Mammary epithelial cell (primary cell): ENCODE data around the gene MINAR2.

Source experiments
- EZH2 ChIP-seq: IDR thresholded peaks from 2 replicates; pipeline ENCODE4 v1.6.1; 2012; ENCODE audit warnings: low read length, inconsistent platforms, borderline replicate concordance
- TF ChIP-seq, protein P1 (sequence below), 2 donors: IDR thresholded peaks in 1 of 2; conservative IDR thresholded peaks in 1 of 2; 2 replicates each; pipeline ENCODE4 v1.5.1; 2011 to 2012; ENCODE audit warnings: inconsistent platforms in 2 of 2, low read length in 2 of 2, mild to moderate bottlenecking in 2 of 2, control low read depth in 1 of 2, low read depth in 1 of 2; ENCODE audit not compliant: insufficient read depth in 1 of 2; ENCODE audit errors: extremely low read depth in 1 of 2

DNA sequence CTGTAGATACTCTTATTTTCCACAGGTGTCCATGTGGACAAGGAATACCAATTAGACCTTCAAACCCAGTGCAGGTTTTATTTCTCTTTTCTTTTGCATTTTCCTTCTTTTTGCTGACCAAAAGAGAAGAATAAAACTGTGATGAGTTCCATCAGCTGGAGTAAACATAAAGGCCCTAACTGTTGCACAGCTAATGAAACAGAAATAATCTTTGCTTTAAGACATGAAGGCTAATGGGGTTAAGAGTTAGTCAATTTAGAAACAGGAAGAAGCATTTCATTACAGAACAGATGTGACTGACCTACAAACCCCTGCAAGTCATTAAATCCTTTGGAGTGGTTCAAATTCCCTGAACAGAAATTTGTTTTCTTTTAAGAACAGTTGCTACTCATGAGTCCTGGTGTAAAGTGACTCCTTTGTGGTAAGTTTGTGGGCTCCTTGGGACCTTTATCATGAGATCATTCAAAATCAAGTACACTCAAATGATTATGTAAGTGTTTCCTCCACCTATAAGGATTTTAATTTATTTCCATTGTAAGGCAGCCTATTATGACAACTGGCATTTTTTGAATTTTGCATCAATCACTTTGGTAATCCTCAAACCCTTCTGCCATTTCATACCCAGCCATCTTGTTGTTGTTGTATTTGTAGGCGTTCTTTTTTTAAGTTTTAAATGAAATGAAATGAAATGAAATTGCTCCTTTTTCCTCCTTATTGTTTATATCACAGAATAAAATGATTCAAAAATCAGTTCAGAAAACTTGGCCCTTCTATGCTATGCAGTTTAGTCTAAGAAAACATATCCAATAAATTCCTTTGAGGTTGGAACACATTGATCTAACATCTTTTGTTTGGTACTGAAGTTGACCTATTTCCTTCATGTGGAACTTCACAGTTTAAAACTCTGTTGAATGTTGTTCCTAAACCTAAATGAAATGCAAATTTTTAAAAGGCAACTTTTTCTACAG, 1.3 kb downstream of the MINAR2 start:
- TF ChIP-seq, protein P1, sequence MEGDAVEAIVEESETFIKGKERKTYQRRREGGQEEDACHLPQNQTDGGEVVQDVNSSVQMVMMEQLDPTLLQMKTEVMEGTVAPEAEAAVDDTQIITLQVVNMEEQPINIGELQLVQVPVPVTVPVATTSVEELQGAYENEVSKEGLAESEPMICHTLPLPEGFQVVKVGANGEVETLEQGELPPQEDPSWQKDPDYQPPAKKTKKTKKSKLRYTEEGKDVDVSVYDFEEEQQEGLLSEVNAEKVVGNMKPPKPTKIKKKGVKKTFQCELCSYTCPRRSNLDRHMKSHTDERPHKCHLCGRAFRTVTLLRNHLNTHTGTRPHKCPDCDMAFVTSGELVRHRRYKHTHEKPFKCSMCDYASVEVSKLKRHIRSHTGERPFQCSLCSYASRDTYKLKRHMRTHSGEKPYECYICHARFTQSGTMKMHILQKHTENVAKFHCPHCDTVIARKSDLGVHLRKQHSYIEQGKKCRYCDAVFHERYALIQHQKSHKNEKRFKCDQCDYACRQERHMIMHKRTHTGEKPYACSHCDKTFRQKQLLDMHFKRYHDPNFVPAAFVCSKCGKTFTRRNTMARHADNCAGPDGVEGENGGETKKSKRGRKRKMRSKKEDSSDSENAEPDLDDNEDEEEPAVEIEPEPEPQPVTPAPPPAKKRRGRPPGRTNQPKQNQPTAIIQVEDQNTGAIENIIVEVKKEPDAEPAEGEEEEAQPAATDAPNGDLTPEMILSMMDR (conservative IDR thresholded peaks at IDR 0.05 in 1 of 2, IDR thresholded peaks at IDR 0.05 in 1 of 2; ENCODE audit: extremely low read depth in 1 of 2, insufficient read depth in 1 of 2, low read depth in 1 of 2, low read length in 2 of 2) = no peak
- TF ChIP-seq EZH2 = no peak
